ENCODE results near the gene ACOXL. TPM values are rescaled to one million over a fixed set of nuclear protein-coding genes. Genes with fewer than 3 reads are reported as not detected.

Gene ACOXL
- total and polyA plus RNA-seq, 10 of the 15 experiments (the other 5 are each of a cell fraction or from before 2014, with no cell fraction given), result 0.05 to 1.3 (median 0.71) TPM

DNA sequence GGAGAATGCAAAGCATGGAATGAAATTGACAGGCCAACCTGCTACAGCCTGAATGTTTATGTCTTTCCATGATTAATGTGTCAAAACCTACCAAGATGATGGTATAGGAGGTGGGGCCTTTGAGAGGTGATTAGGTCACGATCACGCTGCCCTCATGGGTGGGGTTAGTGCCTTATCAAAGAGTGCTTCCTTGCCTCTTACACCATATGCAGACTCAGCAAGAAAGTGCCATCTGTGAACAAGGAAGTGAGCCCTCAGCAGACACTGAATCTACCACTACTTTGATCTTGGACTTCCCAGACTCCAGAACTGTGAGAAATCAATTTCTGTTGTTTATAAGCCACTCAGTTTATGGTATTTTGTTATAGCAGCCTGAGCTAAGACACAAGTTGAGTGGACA lies 240.9 kb downstream of the ACOXL start:
- BruUV-seq (replicated peaks), result no TSS peak
- H3K4me2 ChIP-seq (ENCODE audit: control insufficient read depth, insufficient read depth), result no peak overlapping the region
- no peaks in the 10 kb centered on the region for H3K36me3 ChIP-seq (ENCODE audit: control insufficient read depth in 2 of 2, insufficient read depth in 2 of 2, low read length in 1 of 2)
- ATAC-seq, result no peak
- in situ Hi-C loops (cut with MboI) (no loop called here), intact Hi-C loops (cut with micrococcal nuclease; ENCODE audit: unreplicated experiment) (no loop called here)
- POLR2A ChIA-PET, result no interaction called here
- peaks cover 4% of the 10 kb centered on the region; the same call in 1 of the 3 replicates for H3K9me3 ChIP-seq (replicated peaks; ENCODE audit: control insufficient read depth, insufficient read depth, low read length)
- H4K20me1 ChIP-seq (ENCODE audit: control insufficient read depth, insufficient read depth), result no peaks in the 10 kb centered on the region
- WGBS (ENCODE audit: insufficient coverage, insufficient replicate concordance, low lambda C conversion rate, missing lambda C conversion rate), result 0% methylated on average over 2 of the region's 2 CpGs
- no peak for FAIRE-seq
- SMC1A ChIA-PET (ENCODE audit: uncharacterized antibody, unreplicated experiment), result no interaction called here
- peaks cover 0 to 2% of the 10 kb centered on the region in 2 experiments; a peak in 3 of 4 replicates for H3K27me3 ChIP-seq (replicated peaks in 1 of 2; ENCODE audit: control insufficient read depth in 2 of 2, insufficient read depth in 2 of 2, low read length in 1 of 2)
- H3K79me2 ChIP-seq (ENCODE audit: control insufficient read depth, insufficient read depth, low read length), result no peaks in the 10 kb centered on the region
- no peak overlapping the region for H3K9ac ChIP-seq (ENCODE audit: control insufficient read depth, insufficient read depth, low read length)
- TF ChIP-seq MYC (IDR thresholded peaks at IDR 0.05; ENCODE audit: insufficient read depth, insufficient read length, insufficient replicate concordance, low read length, severe bottlenecking) (no peak), IRF4 (IDR thresholded peaks at IDR 0.05; ENCODE audit: low read depth, low read length) (no peak), KAT2A (conservative IDR thresholded peaks at IDR 0.05; ENCODE audit: control insufficient read depth, low read depth, low read length) (no peak), RAD51 (IDR thresholded peaks at IDR 0.05) (no peak), NFIC (IDR thresholded peaks at IDR 0.05; ENCODE audit: low read depth, low read length) (no peak), CBX5 (IDR thresholded peaks at IDR 0.05; ENCODE audit: low read depth) (no peak), NFYA (IDR thresholded peaks at IDR 0.05; ENCODE audit: borderline replicate concordance, low read depth, low read length) (no peak), RFX5 (IDR thresholded peaks at IDR 0.05; ENCODE audit: low read depth, low read length) (no peak), RBBP5 (conservative IDR thresholded peaks at IDR 0.05) (no peak), IRF3 (IDR thresholded peaks at IDR 0.05) (no peak), POLR2AphosphoS5 (IDR thresholded peaks at IDR 0.05; ENCODE audit: low read length) (no peak), SMC3 (IDR thresholded peaks at IDR 0.05; ENCODE audit: borderline replicate concordance, low read length) (no peak), NR2C1 (IDR thresholded peaks at IDR 0.05) (no peak), POLR2A (IDR thresholded peaks at IDR 0.05; ENCODE audit: low read depth, low read length) (no peak), TCF12 (IDR thresholded peaks at IDR 0.05; ENCODE audit: low read depth, low read length) (no peak), ZBTB40 (IDR thresholded peaks at IDR 0.05; ENCODE audit: borderline replicate concordance) (no peak), SUZ12 (IDR thresholded peaks at IDR 0.05; ENCODE audit: unreplicated experiment) (no peak), BMI1 (IDR thresholded peaks at IDR 0.05; ENCODE audit: borderline replicate concordance) (no peak)
- TF ChIP-seq, protein P1, sequence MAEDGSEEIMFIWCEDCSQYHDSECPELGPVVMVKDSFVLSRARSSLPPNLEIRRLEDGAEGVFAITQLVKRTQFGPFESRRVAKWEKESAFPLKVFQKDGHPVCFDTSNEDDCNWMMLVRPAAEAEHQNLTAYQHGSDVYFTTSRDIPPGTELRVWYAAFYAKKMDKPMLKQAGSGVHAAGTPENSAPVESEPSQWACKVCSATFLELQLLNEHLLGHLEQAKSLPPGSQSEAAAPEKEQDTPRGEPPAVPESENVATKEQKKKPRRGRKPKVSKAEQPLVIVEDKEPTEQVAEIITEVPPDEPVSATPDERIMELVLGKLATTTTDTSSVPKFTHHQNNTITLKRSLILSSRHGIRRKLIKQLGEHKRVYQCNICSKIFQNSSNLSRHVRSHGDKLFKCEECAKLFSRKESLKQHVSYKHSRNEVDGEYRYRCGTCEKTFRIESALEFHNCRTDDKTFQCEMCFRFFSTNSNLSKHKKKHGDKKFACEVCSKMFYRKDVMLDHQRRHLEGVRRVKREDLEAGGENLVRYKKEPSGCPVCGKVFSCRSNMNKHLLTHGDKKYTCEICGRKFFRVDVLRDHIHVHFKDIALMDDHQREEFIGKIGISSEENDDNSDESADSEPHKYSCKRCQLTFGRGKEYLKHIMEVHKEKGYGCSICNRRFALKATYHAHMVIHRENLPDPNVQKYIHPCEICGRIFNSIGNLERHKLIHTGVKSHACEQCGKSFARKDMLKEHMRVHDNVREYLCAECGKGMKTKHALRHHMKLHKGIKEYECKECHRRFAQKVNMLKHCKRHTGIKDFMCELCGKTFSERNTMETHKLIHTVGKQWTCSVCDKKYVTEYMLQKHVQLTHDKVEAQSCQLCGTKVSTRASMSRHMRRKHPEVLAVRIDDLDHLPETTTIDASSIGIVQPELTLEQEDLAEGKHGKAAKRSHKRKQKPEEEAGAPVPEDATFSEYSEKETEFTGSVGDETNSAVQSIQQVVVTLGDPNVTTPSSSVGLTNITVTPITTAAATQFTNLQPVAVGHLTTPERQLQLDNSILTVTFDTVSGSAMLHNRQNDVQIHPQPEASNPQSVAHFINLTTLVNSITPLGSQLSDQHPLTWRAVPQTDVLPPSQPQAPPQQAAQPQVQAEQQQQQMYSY (CRISPR knock-in tag; IDR thresholded peaks at IDR 0.05), result no peak
- DNase-seq (ENCODE audit: low read depth, low spot score), result no peak
- CTCF ChIA-PET, result no interaction called here
- H2AFZ ChIP-seq (ENCODE audit: control insufficient read depth, low read depth, low read length), result no peak overlapping the region
- H3K27ac ChIP-seq (ENCODE audit: control insufficient read depth, insufficient read depth), result no peak overlapping the region
- H3K4me3 ChIP-seq, result no peak overlapping the region
- RAD21 ChIA-PET (ENCODE audit: unreplicated experiment), result no interaction called here
- no peaks in the 10 kb centered on the region for H3K4me1 ChIP-seq (ENCODE audit: control insufficient read depth, insufficient read depth, low read length)

Data from GM12878 (cell line).